ENCODE measurements around the gene RARRES2. TPM values are rescaled to one million over a fixed set of nuclear protein-coding genes. Genes with fewer than 3 reads are reported as not detected.
A peak's percentile ranks its signal among the peaks of the same experiment; 100 is the strongest.

The RARRES2 gene
- total RNA-seq, 1 donor, result 26.1 TPM

DNA sequence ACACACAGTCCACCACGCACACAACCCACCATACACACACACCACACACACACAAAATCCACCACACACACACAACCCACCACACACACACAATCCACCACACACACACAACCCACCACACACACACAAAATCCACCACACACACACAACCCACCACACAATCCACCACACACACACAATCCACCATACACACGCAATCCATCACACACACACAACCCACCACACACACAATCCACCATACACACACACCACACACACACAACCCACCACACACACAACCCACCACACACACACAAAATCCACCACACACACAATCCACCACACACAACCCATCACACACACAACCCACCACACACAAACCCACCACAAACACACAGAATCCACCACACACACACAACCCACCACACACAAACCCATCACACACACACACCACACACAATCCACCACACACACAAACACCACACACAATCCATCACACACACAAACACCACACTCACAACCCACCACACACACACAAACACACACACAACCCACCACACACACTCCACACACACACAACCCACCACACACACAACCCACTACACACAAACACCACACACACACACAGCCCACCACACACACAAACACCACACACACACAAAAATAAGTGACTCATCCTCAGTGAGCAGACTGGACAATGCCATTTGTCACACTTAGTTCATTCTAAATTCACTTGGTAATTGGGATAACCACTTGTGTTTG is 18.4 kb upstream of the RARRES2 start:
- TF ChIP-seq, protein P1, sequence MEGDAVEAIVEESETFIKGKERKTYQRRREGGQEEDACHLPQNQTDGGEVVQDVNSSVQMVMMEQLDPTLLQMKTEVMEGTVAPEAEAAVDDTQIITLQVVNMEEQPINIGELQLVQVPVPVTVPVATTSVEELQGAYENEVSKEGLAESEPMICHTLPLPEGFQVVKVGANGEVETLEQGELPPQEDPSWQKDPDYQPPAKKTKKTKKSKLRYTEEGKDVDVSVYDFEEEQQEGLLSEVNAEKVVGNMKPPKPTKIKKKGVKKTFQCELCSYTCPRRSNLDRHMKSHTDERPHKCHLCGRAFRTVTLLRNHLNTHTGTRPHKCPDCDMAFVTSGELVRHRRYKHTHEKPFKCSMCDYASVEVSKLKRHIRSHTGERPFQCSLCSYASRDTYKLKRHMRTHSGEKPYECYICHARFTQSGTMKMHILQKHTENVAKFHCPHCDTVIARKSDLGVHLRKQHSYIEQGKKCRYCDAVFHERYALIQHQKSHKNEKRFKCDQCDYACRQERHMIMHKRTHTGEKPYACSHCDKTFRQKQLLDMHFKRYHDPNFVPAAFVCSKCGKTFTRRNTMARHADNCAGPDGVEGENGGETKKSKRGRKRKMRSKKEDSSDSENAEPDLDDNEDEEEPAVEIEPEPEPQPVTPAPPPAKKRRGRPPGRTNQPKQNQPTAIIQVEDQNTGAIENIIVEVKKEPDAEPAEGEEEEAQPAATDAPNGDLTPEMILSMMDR (IDR thresholded peaks at IDR 0.05; ENCODE audit: extremely low read depth, low read depth, low read length), result no peak
- H4K20me1 ChIP-seq (ENCODE audit: insufficient read depth, low read length), result no peaks in the 10 kb centered on the region
- H3K4me3 ChIP-seq (ENCODE audit: insufficient read depth, low read length), result no peak overlapping the region
- peaks cover 6% of the 10 kb centered on the region for H3K4me1 ChIP-seq (ENCODE audit: insufficient read depth, low read length)
- H3K79me2 ChIP-seq (ENCODE audit: insufficient read depth, low read length), result no peaks in the 10 kb centered on the region
- DNase-seq (ENCODE audit: insufficient read length, low spot score, missing footprints), result no peak
- H3K27ac ChIP-seq (ENCODE audit: low read depth, low read length), result no peak overlapping the region
- no peaks in the 10 kb centered on the region for H3K27me3 ChIP-seq (ENCODE audit: insufficient read depth, low read length)
- no peak overlapping the region for H3K4me2 ChIP-seq (ENCODE audit: insufficient read depth, low read length)
- no peak overlapping the region for H2AFZ ChIP-seq (ENCODE audit: low read length)
- no peaks in the 10 kb centered on the region for H3K36me3 ChIP-seq (ENCODE audit: insufficient read depth, low read length)
- no peaks in the 10 kb centered on the region for H3K9me3 ChIP-seq (ENCODE audit: low read depth, low read length)

DNA sequence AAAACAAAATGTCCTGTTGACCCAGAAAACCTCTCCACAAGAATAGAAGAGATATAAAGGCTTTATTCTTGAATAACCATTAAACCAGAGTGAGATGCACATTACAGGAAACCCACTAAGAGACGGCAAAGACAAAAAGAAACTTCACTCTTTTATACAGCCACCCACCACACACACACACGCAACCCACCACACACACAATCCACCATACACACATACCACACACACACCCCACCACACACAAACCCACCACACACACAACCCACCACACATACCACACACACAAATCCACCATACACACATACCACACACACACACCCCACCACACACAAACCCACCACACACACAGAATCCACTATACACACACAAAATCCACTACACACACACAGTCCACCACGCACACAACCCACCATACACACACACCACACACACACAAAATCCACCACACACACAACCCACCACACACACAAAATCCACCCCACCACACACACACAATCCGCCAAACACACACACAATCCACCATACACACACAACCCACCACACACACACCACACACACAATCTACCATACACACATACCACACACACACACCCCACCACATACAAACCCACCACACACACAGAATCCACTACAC is 17.7 kb upstream of the RARRES2 start:
- no peaks in the 10 kb centered on the region for H4K20me1 ChIP-seq (ENCODE audit: insufficient read depth, low read length)
- DNase-seq (ENCODE audit: insufficient read length, low spot score, missing footprints), result no peak
- H3K27ac ChIP-seq (ENCODE audit: low read depth, low read length), result no peak overlapping the region
- TF ChIP-seq, protein P1 (IDR thresholded peaks at IDR 0.05; ENCODE audit: extremely low read depth, low read depth, low read length), result no peak
- H3K4me1 ChIP-seq (ENCODE audit: insufficient read depth, low read length), result peaks cover 6% of the 10 kb centered on the region
- H3K79me2 ChIP-seq (ENCODE audit: insufficient read depth, low read length), result no peaks in the 10 kb centered on the region
- H2AFZ ChIP-seq (ENCODE audit: low read length), result no peak overlapping the region
- H3K4me3 ChIP-seq (ENCODE audit: insufficient read depth, low read length), result no peak overlapping the region
- no peaks in the 10 kb centered on the region for H3K27me3 ChIP-seq (ENCODE audit: insufficient read depth, low read length)
- H3K4me2 ChIP-seq (ENCODE audit: insufficient read depth, low read length), result no peak overlapping the region
- H3K9me3 ChIP-seq (ENCODE audit: low read depth, low read length), result no peaks in the 10 kb centered on the region
- no peaks in the 10 kb centered on the region for H3K36me3 ChIP-seq (ENCODE audit: insufficient read depth, low read length)

DNA sequence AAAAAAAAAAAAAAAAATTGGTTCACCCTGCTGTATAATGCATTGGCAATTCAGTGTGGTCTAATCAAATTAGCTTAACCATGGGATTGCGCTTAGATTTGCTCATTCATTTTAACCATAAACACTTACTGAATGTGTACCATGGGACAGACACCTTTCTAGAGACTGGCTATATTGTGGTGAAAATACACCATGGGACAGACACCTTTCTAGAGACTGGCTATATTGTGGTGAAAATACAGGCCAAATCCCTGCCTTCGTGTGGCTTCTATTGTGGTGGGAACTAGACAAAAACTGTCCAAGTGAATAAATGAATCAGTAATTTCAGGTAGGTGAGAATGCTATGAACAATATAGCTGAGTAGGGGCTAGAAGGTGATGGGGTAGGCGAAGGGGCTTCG is 17.0 kb upstream of the RARRES2 start:
- no peaks in the 10 kb centered on the region for H3K9me3 ChIP-seq (ENCODE audit: low read depth, low read length)
- H3K27ac ChIP-seq (ENCODE audit: low read depth, low read length), result no peak overlapping the region
- peaks cover 6% of the 10 kb centered on the region for H3K4me1 ChIP-seq (ENCODE audit: insufficient read depth, low read length)
- no peaks in the 10 kb centered on the region for H4K20me1 ChIP-seq (ENCODE audit: insufficient read depth, low read length)
- no peak for DNase-seq (ENCODE audit: insufficient read length, low spot score, missing footprints)
- H2AFZ ChIP-seq (ENCODE audit: low read length), result no peak overlapping the region
- H3K4me3 ChIP-seq (ENCODE audit: insufficient read depth, low read length), result no peak overlapping the region
- H3K79me2 ChIP-seq (ENCODE audit: insufficient read depth, low read length), result no peaks in the 10 kb centered on the region
- no peak overlapping the region for H3K4me2 ChIP-seq (ENCODE audit: insufficient read depth, low read length)
- no peaks in the 10 kb centered on the region for H3K27me3 ChIP-seq (ENCODE audit: insufficient read depth, low read length)
- TF ChIP-seq, protein P1 (IDR thresholded peaks at IDR 0.05; ENCODE audit: extremely low read depth, low read depth, low read length), result no peak
- H3K36me3 ChIP-seq (ENCODE audit: insufficient read depth, low read length), result no peaks in the 10 kb centered on the region

DNA sequence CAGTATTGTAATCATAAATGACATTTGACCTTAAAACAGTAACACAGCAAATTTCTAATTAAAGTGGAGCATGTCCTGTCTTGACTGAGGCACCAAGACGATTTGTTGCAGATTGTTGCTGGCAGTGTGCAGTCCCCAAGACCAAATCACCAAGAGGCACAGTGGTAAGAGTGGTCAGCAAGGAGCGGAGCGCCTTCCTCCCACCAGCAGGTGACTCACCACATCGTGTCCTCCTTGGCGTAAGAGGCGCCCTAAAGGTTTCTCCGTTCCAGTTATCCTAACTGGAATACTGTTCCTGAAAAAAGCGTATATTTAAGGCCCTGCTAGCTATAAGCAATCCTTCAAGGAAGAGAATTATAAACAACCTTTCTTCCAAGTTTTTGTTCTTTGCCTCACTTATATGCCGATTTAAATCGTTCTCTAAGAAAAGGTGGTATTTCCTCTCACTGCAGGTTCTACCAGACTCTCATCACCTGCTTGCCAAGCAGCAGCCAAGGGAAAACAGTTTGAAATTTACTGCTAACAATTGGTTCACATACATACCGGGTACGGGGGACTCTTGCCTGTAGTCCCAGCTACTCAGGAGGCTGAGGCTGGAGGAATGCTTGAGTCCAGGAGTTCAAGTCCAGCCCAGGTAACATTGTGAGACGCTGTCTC is 16.5 kb upstream of the RARRES2 start:
- peak; percentile 66 for DNase-seq (ENCODE audit: insufficient read length, low spot score, missing footprints)
- Histone ChIP-seq H2AFZ (ENCODE audit: low read length) (peak overlapping the region; percentile 35), H3K9me3 (ENCODE audit: low read depth, low read length) (no peaks in the 10 kb centered on the region), H3K36me3 (ENCODE audit: insufficient read depth, low read length) (no peaks in the 10 kb centered on the region), H3K27ac (ENCODE audit: low read depth, low read length) (no peak overlapping the region), H3K4me3 (ENCODE audit: insufficient read depth, low read length) (no peak overlapping the region), H3K79me2 (ENCODE audit: insufficient read depth, low read length) (no peaks in the 10 kb centered on the region), H3K27me3 (ENCODE audit: insufficient read depth, low read length) (no peaks in the 10 kb centered on the region), H3K4me1 (ENCODE audit: insufficient read depth, low read length) (peaks cover 6% of the 10 kb centered on the region), H3K4me2 (ENCODE audit: insufficient read depth, low read length) (no peak overlapping the region), H4K20me1 (ENCODE audit: insufficient read depth, low read length) (no peaks in the 10 kb centered on the region)
- TF ChIP-seq, protein P1 (IDR thresholded peaks at IDR 0.05; ENCODE audit: extremely low read depth, low read depth, low read length), result no peak
